NCI-H1436 (cell line): Measurements from ENCODE around the gene CLCA2.
"Not testable (repeated sequence)": the region's sequence is repeated elsewhere in the genome, so short reads cannot be mapped to it uniquely, and the experiment has no call there.

Source experiments
- DNase-seq: peaks from one replicate; lab custom pipeline; 2025; lab: John Stamatoyannopoulos, UW

Gene CLCA2

GRCh38 chr1:86477682-86478081, 53.7 kb downstream of the CLCA2 start:
- DNase-seq = no peak

GRCh38 chr1:86478416-86479156, 54.6 kb downstream of the CLCA2 start:
- no peak for DNase-seq

- no peak for DNase-seq
These were observed 58.0 kb downstream of the CLCA2 start for GRCh38 chr1:86481966-86482365.

GRCh38 chr1:86487131-86487810, 63.3 kb downstream of the CLCA2 start:
- no peak for DNase-seq

- DNase-seq = no peak
These were observed 63.8 kb downstream of the CLCA2 start for GRCh38 chr1:86487811-86488141.

GRCh38 chr1:86489242-86489878, 65.4 kb downstream of the CLCA2 start:
- DNase-seq = no peak

GRCh38 chr1:86491171-86491950, 67.4 kb downstream of the CLCA2 start:
- no peak for DNase-seq

GRCh38 chr1:86498281-86498680, 74.3 kb downstream of the CLCA2 start:
- DNase-seq = no peak

- peak; percentile 78 for DNase-seq
These were observed 76.1 kb downstream of the CLCA2 start for GRCh38 chr1:86499987-86500593.

- no peak for DNase-seq
These were observed 76.7 kb downstream of the CLCA2 start for GRCh38 chr1:86500714-86501113.

GRCh38 chr1:86502125-86502646, 78.2 kb downstream of the CLCA2 start:
- not testable (repeated sequence) for DNase-seq

- no peak for DNase-seq
These were observed 78.9 kb downstream of the CLCA2 start for GRCh38 chr1:86502721-86503405.

GRCh38 chr1:86503406-86504136, 79.6 kb downstream of the CLCA2 start:
- no peak for DNase-seq

- no peak for DNase-seq
These were observed 80.1 kb downstream of the CLCA2 start for GRCh38 chr1:86504137-86504479.

GRCh38 chr1:86504895-86505563, 81.1 kb downstream of the CLCA2 start:
- DNase-seq = no peak

- no peak for DNase-seq
These were observed 81.6 kb downstream of the CLCA2 start for GRCh38 chr1:86505564-86505902.
